ENCODE measurements around the gene ADRM1.
A peak's percentile ranks its signal among the peaks of the same experiment; 100 is the strongest.

Gene ADRM1

GRCh38 chr20:62312662-62312977 lies 9.8 kb downstream of the ADRM1 start:
- no peak for DNase-seq

- no peak for DNase-seq
These were observed 10.2 kb downstream of the ADRM1 start for GRCh38 chr20:62313021-62313420.

- DNase-seq, result no peak
These were observed 10.9 kb downstream of the ADRM1 start for GRCh38 chr20:62313460-62314338.

- no peak for DNase-seq
These were observed 11.5 kb downstream of the ADRM1 start for GRCh38 chr20:62314339-62314638.

GRCh38 chr20:62314711-62315302 lies 12.0 kb downstream of the ADRM1 start:
- DNase-seq, result no peak

- DNase-seq, result no peak
These were observed 13.0 kb downstream of the ADRM1 start for GRCh38 chr20:62315773-62316172.

DNA sequence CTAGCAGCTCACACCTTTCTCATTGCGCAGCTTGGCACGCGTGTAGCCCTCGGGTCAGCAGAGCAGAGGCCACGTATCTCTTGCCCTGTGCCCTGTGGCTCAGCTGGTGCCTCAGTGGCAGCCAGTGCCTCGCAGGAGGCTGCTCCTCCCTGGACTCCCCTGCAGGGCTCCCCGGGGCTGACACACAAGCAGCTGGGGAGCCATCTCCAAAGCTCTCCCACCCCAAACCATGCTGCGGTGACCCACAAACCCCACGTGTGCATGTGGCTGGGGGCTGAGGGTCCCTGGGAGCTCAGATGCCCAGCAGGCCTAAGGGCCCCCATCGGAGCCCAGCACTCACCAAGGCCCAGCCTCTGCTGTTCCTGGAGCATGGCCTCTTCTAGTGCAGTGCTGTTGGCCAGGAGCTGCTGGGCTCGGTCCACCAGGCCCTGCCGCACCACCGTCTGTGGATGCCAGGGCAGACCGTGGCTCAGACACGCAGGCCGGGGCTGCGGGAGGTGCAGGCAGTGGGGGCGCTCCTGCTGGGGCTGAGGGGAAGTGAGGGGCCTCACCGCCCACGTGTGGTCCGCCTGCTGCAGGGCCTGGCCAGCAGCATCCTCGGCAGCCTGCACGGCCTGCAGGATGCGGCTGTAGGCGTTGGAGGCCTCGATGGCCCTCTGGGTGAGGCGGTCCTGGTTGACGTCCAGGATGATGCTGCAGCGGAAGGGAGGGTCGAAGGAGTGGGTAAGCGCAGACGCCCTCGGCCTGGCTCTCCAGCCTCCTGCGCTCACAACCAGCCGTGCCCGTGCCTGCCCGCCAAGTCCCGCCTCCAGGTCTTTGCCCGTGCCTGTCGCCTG lies 13.8 kb downstream of the ADRM1 start:
- no peak for DNase-seq

GRCh38 chr20:62317167-62317655 lies 14.4 kb downstream of the ADRM1 start:
- no peak for DNase-seq

GRCh38 chr20:62318400-62319345 lies 15.9 kb downstream of the ADRM1 start:
- DNase-seq, result no peak

DNA sequence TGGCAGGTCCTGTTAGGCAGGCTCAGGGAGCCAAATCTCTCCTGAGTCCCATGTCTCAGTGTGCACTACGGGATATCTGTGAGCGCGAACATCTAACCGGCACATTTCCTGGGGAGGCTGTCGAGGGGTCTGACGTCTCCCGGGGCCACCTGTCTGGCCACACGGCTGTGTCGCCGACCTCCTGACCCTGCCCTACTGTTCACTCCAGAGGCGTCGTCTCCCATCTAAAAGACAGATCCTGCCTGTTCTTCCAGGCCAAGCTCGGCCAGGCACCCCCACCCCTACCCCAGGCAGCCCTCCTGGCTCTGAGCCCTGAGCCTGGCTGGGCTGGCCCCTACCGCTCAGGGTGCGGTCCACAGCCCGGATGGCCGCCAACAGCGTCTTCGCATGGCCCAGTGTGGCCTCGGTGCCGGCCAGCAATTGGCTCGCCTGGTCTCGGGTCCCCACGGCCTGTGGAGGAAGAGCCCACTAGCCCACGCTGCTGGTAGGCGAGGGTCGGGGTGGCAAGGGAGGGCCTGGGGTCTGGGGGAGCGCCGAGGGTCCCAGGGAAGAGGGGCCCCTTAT lies 16.6 kb downstream of the ADRM1 start:
- DNase-seq, result no peak

DNA sequence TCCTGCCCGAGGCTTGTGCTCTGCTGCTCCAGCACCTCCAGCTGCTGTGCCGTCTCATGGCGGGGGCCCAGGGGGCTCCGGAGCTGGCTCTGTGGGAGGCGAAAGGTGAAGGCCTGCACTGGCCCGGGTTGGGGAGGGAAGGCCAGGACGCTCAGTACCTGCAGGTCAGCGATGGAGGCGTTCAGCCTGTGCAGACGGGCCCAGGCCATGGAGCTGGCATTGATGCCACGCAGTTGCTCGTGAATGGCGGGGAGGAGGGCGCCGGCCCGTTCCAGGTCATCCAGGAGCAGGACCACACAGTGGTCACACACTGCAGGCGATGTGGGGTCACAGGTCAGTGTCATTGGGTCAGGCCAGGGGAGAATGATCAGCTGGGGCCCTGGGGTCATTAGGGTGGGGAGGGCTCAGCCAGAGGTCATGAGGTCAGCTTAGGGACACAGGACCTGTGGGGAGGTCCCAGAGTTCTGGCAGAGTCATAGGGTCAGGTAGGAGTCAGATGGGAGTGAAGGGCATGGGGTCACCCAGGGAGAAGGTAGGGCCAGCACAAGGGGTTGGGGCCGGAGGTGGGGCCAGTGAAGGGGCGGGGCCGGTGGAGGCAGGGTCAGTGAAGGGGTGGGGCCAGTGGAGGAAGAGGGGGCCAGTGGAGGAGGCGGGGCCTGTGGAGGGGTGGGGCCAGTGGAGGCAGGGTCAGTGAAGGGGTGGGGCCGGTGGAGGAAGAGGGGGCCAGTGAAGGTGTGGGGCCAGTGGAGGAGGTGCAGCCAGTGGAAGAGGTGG lies 18.0 kb downstream of the ADRM1 start:
- DNase-seq, result peak; percentile 24

DNA sequence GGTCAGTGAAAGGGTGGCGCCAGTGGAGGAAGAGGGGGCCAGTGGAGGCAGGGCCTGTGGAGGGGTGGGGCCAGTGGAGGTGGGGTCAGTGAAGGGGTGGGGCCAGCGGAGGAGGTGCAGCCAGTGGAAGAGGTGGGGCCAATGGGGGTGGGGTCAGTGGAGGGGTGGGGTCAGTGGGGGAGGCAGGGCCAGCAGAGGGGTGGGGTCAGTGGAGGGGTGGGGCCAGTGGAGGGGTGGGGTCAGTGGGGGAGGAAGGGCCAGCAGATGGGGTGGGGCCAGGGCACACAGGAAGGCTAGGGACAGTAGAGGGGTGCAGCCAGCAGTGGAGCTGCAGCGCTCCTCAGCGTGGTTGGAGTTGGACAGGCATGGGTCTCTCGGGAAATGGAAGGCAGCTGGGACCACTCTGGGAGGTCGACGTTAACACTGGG lies 18.7 kb downstream of the ADRM1 start:
- peak; percentile 23 for DNase-seq

- DNase-seq, result no peak
These were observed 19.2 kb downstream of the ADRM1 start for GRCh38 chr20:62321975-62322374.

DNA sequence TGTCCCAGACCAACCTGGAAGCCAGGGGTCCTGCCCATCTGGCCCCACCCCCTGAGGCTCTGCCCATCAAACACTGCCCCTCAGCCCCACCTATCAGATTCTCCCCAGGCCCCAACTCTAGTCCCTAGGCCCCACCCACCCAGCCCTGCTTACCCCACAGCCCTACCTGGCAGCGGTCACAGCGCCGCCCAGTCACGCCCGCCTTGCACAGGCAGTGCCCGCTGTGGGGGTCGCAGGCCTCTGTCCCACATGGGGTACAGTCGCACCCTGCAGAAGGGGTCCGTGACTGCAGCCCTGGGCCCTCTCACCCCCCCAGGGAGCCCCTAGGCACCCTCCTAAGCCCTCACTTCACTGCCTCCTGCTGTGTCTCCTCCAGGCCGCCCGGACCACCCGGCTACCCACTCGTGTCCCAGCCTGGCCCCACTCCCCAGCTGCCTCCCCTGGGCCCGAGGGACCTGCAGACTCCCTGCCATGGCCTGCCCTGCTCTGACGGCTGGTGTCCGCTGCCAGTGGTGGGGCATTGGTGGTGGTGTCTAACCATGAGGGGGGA lies 19.8 kb downstream of the ADRM1 start:
- DNase-seq, result no peak

- no peak for DNase-seq
These were observed 20.6 kb downstream of the ADRM1 start for GRCh38 chr20:62323146-62323979.

DNA sequence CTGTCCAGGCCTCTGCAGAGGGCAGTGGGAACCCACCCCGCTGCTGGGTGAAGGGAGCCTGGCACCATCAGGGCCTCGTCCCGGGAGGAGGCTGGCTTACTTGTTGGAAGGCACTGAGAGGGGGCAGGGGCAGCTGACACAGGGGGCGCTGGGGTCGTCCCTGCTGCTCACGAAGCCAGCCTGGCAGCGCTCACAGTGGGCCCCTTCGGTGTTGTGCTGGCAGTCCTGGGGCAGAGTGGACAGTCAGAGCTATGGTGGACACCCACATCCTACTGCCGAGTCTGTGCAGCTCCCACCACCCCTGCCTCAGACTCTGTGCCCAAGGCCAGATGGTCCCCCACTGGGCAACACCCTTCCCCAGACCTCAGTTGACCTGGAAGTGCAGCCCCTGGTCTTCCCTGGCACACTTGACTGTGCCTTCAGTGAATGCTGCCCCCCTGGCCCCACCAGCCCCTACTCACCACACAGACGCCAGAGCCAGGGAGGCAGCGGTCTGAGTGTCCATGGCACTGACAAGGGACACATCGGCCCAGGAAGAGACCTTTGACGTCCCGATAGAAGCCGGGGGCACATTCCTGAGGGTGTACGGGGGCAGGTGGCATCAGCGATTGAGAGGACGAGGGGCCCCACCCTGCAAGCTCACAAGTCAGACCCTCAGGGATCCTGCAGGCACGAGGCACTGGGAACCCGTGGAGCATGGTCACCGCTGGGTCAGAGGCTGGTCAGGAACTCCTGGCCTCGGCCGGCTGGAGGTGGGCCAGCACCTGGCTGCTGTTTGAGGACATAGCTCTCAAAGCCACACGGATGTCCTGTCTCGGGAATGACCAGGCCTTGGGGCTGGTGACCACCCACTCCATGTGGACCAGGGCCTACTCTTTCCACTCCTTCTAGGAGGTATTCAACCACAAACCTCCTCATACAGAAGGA lies 21.4 kb downstream of the ADRM1 start:
- no peak for DNase-seq

DNA sequence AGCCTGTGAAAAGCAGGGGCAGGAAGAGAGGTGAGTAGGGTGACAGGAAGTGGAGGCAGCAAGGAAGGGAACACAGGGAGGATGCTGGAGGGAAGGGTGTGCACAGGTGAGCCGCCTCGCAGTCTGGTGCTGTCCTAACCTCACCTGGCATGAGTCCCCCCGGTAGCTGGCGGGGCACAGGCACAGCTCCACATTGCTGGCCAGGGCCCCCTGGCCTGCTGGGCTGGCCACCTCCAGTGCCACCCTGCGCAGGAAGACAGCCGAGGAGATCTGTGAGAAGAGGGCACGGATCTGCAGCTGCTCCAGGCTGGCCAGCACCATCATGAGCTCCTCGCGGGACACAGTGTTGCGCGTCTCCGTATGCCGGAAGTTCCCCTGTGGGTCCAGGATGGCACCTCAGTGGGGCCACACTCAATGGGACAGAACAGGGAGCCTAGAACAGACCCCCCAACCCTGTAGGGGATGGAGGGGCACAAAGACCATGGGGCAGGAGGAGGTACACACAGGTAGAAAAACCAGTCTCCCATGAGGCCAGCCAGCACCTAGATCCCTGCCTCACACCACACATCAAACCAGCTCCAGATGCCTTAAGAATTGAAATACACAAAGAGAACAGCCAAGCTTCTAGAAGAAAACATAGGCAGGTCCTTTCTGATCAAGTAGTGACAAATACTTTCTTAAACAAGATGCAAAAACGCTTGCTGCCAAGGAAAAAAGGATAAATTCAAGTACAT lies 22.5 kb downstream of the ADRM1 start:
- DNase-seq, result no peak

GRCh38 chr20:62326559-62326958 lies 23.8 kb downstream of the ADRM1 start:
- DNase-seq, result no peak

Data from NCI-H345 (cell line).